D721Med (cell line): Measurements from ENCODE around the gene ADAMTS7.

Experiments
- DNase-seq: peaks from one replicate; pipeline ENCODE4 v3.0.0; 2011; ENCODE audit warnings: low spot score; ENCODE audit not compliant: insufficient read length
- FAIRE-seq: peaks from 2 replicates; lab custom pipeline; 2011; peaks lifted over from hg19 to GRCh38; lab: Jason Lieb, UNC
- TF ChIP-seq, protein P1 (sequence below): IDR thresholded peaks from 2 replicates; pipeline ENCODE4 v1.5.1; 2012; ENCODE audit warnings: mild to moderate bottlenecking, control low read depth; ENCODE audit not compliant: insufficient read depth; ENCODE audit errors: missing control alignments

Gene ADAMTS7

DNA sequence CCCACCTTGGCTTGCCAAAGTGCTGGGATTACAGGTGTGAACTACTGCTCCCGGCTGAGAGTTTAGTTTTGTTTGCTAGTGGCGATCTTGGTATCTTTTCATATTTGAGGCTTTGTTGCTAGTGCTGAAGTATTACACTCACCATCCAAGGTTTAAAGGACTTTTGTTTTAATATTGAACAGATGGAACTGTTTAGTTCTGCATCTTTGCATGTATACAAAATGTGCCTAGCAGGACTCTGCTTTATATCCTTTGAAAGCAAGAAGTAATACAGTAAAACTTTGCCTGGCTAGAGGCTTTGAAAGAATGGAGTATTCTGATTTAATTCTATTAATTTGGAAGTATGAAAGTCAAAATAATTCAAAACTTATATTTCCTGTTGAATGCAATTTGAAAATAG is 92.4 kb downstream of the ADAMTS7 start:
- TF ChIP-seq, protein P1, sequence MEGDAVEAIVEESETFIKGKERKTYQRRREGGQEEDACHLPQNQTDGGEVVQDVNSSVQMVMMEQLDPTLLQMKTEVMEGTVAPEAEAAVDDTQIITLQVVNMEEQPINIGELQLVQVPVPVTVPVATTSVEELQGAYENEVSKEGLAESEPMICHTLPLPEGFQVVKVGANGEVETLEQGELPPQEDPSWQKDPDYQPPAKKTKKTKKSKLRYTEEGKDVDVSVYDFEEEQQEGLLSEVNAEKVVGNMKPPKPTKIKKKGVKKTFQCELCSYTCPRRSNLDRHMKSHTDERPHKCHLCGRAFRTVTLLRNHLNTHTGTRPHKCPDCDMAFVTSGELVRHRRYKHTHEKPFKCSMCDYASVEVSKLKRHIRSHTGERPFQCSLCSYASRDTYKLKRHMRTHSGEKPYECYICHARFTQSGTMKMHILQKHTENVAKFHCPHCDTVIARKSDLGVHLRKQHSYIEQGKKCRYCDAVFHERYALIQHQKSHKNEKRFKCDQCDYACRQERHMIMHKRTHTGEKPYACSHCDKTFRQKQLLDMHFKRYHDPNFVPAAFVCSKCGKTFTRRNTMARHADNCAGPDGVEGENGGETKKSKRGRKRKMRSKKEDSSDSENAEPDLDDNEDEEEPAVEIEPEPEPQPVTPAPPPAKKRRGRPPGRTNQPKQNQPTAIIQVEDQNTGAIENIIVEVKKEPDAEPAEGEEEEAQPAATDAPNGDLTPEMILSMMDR, result no peak
- FAIRE-seq (no peak), DNase-seq (no peak)

DNA sequence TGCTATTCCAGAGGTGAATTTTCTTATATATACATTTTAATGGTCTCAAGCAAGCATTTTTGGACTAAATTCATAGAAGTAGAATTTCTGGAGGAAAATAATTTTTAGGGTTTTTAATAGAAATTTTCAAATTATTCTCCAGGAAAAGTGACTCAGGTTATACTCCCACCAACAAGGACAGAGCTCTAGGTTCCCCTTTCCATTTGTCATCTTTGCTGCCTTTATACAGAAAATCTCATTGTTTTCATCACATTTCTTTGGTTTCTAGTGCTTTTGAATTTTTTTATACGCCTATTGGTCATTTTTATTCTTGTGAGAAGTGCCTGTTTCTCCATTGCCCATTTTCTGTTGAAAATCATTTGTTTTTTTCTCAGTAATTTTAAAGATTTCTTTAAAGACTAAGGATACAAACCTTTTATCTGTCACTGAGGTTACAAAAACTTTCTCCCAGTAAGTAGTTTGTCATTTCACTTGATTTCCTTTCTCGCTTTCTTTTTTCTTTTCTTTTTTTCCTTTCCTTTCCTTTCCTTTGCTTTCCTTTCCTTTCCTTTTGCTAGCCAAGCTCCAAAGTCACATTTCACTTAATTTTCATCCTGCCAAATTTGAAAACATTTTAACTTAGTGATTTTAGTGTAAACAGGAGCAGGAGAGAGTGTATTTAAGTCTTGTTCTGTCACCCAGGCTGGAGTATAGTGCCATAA is 93.2 kb downstream of the ADAMTS7 start:
- no peak for DNase-seq
- TF ChIP-seq, protein P1, result no peak
- no peak for FAIRE-seq

DNA sequence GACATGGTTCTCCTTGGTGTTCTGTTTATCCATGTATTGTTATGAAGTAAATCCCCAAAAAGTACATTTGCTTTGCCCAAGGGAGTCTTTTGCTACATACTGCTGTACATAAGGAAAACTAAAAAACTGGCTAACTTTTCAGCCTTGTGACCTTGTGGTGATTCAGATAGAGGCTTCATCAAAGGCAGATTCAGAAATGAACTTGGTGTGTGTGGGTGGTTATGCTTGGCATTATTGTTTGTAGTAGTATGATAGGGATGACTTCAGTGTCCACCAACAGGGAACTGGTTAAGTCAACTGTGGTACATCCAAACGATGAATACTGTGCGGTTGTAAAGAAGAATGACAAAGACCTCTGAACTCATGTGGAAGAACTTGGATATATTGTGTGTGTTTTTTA is 94.6 kb downstream of the ADAMTS7 start:
- DNase-seq (no peak), FAIRE-seq (no peak)
- TF ChIP-seq, protein P1, result no peak

DNA sequence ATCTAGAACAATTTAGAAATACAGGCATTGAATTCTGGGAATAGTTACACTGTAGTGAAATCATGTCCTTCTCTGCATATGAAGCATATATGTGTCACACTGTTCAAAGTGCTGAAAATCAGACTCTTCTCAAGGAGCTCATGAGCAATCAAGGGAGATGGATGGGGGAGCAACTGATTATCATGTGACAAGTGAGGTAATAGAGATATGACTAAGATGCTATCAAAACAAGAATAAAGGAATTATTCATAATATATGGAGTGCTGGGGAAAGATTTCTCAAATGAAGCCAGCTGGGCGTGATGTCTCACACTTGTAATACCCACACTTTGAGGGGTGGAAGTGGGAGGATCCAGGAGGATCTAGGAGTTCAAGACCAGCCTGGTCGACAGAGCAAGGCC is 95.3 kb downstream of the ADAMTS7 start:
- FAIRE-seq (no peak), DNase-seq (no peak)
- TF ChIP-seq, protein P1, result no peak

DNA sequence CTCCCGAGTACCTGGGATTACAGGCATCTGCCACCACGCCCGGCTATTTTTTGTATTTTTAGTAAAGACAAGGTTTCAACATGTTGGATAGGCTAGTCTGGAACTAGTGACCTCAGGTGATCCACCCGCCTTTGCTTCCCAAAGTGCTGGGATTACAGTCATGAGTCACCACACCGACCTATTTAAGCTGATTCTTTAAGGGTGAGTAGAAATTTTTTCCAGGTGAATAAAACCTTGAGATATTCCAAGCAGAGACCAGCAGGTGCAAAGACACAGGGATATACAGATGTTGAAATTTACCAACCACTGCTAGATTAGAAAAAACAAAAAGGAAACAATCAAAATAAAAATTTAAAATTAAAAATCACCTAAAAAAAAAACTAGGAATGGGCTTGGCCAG is 95.8 kb downstream of the ADAMTS7 start:
- FAIRE-seq, result no peak
- no peak for DNase-seq
- TF ChIP-seq, protein P1, result no peak

DNA sequence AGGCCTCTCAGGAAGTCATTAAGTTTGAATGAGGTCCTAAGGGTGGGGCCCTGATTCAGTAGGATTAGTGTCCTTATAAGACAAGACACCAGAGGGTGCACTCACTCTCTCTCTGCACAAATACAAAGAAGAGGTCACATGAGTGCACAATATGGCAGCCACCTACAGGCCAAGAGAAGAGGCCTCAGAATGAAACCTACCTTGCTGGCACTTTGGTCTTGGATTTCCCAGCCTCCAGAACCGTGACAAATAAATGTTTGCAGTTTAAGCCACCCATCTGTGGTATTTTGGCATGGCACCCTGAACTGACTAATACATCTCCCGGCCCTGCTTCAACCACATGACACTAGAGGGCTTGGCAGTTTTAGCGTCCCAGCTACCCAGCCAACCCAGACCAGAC is 96.4 kb downstream of the ADAMTS7 start:
- DNase-seq, result no peak
- TF ChIP-seq, protein P1, result no peak

DNA sequence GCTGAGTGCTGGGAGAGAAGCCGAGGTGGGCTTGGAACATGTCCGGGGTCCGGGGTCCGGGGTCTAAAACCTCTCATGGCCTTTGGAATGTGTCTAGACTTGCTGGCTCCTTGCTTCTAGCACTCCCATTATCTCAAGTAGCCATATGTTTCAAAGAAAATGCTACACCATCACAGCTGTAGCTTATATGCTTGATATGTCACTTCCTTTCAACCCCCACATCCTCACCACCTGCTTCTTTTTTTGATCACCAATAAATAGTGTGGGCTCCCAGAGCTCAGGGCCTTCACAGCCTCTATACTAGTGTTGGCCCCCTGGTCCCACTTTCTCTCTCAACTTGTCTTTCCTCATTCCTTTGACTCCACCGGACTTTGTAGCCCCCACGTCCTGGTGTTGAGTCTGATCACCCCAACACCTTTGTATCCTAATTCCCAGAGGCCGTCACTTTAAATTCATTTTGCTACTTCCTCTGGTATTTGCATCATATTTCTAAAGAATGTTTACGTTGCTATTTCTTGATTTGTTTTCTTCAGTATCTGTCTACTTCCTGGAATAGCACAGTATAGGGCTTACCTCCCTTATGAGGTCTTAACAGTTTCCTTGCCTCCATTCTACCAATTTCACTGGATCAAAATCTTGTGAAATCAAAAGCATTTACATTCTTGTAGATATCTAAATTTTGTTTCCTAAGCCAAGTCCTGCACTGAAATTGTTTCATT is 98.3 kb downstream of the ADAMTS7 start:
- TF ChIP-seq, protein P1, result no peak
- no peak for DNase-seq
- FAIRE-seq, result no peak

More for the DNA sequence above, 96.4 kb downstream of the ADAMTS7 start:
- no peak for FAIRE-seq
